SK-N-SH treated with all-trans-retinoic acid at 6 μM for 48 hours (cell line): Measurements from ENCODE around the gene CHRNA7.

ENCODE experiments used
- CREB5 ChIP-seq: fragments of 250-450 bp; sonication (Bioruptor Pico); IDR thresholded peaks from 2 replicates; pipeline ENCODE4 v1.5.1; 2020; ENCODE audit warnings: low read depth, mild to moderate bottlenecking, moderate library complexity
- CSDC2 ChIP-seq: fragments of 250-450 bp; sonication (Bioruptor Pico); IDR thresholded peaks from 2 replicates; pipeline ENCODE4 v1.5.0; 2020; ENCODE audit warnings: mild to moderate bottlenecking, moderate library complexity
- CSRNP3 ChIP-seq: fragments of 250-450 bp; sonication (Bioruptor Pico); IDR thresholded peaks from 2 replicates; pipeline ENCODE4 v1.5.1; 2021; ENCODE audit warnings: mild to moderate bottlenecking, moderate library complexity
- ESRRG ChIP-seq: fragments of 250-450 bp; sonication (Bioruptor Pico); IDR thresholded peaks from 2 replicates; pipeline ENCODE4 v1.6.1; 2021; ENCODE audit warnings: mild to moderate bottlenecking
- PATZ1 ChIP-seq: fragments of 250-450 bp; sonication (Bioruptor Pico); IDR thresholded peaks from 2 replicates; pipeline ENCODE4 v1.8.0; 2020; ENCODE audit warnings: mild to moderate bottlenecking, moderate library complexity, borderline replicate concordance
- POU6F1 ChIP-seq: fragments of 250-450 bp; sonication (Bioruptor Pico); IDR thresholded peaks from 2 replicates; pipeline ENCODE4 v1.8.0; 2021; ENCODE audit warnings: low read depth, mild to moderate bottlenecking, moderate library complexity, borderline replicate concordance
- PPARA ChIP-seq: fragments of 250-450 bp; sonication (Bioruptor Pico); IDR thresholded peaks from 2 replicates; pipeline ENCODE4 v1.5.0; 2020; ENCODE audit warnings: mild to moderate bottlenecking, borderline replicate concordance
- RARB ChIP-seq: fragments of 250-450 bp; sonication (Bioruptor Pico); IDR thresholded peaks from 2 replicates; pipeline ENCODE4 v1.8.0; 2021; ENCODE audit warnings: mild to moderate bottlenecking, moderate library complexity
- TSHZ2 ChIP-seq: fragments of 250-450 bp; sonication (Bioruptor Pico); IDR thresholded peaks from 2 replicates; pipeline ENCODE4 v1.5.0; 2020; ENCODE audit warnings: mild to moderate bottlenecking, moderate library complexity
- ZFP3 ChIP-seq: fragments of 250-450 bp; sonication (Bioruptor Pico); IDR thresholded peaks from 2 replicates; pipeline ENCODE4 v1.5.0; 2020; ENCODE audit warnings: mild to moderate bottlenecking, moderate library complexity
- ZFP30 ChIP-seq: fragments of 450-650 bp; formaldehyde crosslinking; IDR thresholded peaks from 2 replicates; pipeline ENCODE4 v1.5.0; 2022; ENCODE audit warnings: mild to moderate bottlenecking, moderate library complexity
- ZNF70 ChIP-seq: fragments of 450-650 bp; formaldehyde crosslinking; IDR thresholded peaks from 2 replicates; pipeline ENCODE4 v1.5.0; 2020; ENCODE audit warnings: mild to moderate bottlenecking, moderate library complexity
- ZNF8 ChIP-seq: fragments of 450-650 bp; formaldehyde crosslinking; IDR thresholded peaks from 2 replicates; pipeline ENCODE4 v1.5.0; 2020; ENCODE audit warnings: mild to moderate bottlenecking, moderate library complexity

- no peak for TF ChIP-seq RARB
- no peak for TF ChIP-seq ZNF70 (CRISPR knock-in tag)
- no peak for TF ChIP-seq PATZ1 (CRISPR knock-in tag)
- TF ChIP-seq ZFP3 (CRISPR knock-in tag), result no peak
- TF ChIP-seq ZNF8 (CRISPR knock-in tag), result no peak
- no peak for TF ChIP-seq ZFP30 (CRISPR knock-in tag)
- TF ChIP-seq PPARA (CRISPR knock-in tag), result no peak
- TF ChIP-seq CSDC2 (CRISPR knock-in tag), result no peak
- TF ChIP-seq TSHZ2, result no peak
- TF ChIP-seq CREB5, result no peak
- TF ChIP-seq POU6F1 (CRISPR knock-in tag), result no peak
- TF ChIP-seq CSRNP3, result no peak
- no peak for TF ChIP-seq ESRRG
These were observed 100.5 kb downstream of the CHRNA7 start for GRCh38 chr15:32130823-32131222.
